ENCODE measurements around the gene CNTF.

DNA sequence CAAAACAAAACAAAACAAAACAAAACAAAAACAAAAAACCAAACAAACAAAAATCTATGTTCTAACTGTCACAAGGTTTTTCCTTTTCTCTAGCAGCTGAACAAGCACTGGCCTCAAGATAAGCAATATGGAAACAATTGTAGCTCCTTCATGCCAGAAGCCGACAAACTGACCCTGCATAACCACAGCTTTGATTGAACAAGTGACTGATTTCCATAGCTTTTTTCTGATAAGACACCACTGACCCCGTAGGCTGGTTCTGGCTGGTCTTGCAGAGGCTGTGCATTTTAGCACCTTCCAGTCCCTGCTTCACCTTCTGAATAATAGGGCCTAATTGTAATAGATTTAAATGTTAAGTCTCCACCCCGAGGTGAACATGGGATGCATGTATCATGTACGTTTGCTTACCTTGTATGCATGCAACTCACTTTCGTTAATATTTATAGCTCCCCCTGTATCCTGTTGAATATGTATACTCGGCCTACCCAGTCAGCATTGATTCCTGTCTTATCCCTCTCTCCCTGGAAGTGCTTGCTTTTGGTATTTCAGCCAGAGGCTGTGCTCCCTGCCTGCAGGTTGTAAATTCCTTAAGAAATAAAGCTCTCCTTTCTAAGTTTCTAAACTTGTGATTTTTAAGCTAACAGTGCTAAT is 49.6 kb downstream of the CNTF start:
- TF ChIP-seq POLR2AphosphoS5 (IDR thresholded peaks at IDR 0.05; ENCODE audit: borderline replicate concordance, low read depth, low read length) (no peak), EZH2 (IDR thresholded peaks at IDR 0.05) (no peak)

All from SK-N-MC (cell line).